AG20443 (cell line): Measurements from ENCODE around the gene KAZN.
A peak's percentile ranks its signal among the peaks of the same experiment; 100 is the strongest.

Experiments used
- DNase-seq: peaks from one replicate; pipeline ENCODE4 v3.0.0; 2012; ENCODE audit warnings: low spot score, mixed read lengths

The KAZN gene

GRCh38 chr1:14827870-14828269 is 229.4 kb downstream of the KAZN start:
- DNase-seq, result no peak

- DNase-seq, result no peak
Measured at GRCh38 chr1:14828665-14829064, 230.2 kb downstream of the KAZN start.

DNA sequence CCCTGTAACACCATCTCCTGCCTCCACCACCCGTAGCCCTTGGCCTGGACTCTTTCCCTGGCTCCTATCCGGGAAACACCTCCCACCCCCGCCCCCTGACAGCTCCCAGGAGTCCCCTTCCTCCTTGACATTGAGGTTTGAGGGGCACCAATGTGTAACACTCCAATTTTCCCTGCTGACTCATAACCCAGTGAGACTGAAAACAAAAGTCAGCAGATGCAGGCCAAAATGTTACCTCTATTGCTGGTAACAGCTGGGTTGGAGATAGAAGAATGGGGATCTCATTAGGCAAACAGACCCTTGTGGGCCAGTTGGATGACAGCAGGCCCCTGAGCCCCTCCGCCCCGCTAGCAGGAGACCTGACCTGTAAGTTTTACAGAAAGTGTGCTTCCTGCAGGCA is 237.2 kb downstream of the KAZN start:
- peak; percentile 41 for DNase-seq

- no peak for DNase-seq
Measured at GRCh38 chr1:14836426-14837140, 238.1 kb downstream of the KAZN start.

DNA sequence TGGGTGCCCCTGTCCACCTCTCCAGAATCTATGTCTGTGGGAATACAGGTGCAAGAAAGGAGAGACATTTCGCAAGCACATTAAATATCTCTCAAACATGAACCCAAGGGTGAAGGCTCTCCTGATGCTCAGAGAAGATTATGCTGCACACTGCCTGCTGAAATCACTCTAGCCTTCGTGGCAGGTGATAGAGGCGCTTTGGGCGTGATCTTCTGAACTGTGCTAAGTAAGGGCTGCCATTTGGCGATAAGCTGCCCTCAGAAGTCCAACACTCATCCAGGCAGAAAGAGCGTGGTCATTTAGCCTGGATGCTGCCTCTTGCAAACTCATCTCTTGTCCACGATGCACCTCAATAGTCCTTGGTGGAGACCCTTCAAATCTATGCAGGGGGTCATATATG is 241.9 kb downstream of the KAZN start:
- no peak for DNase-seq

- no peak for DNase-seq
Measured at GRCh38 chr1:14841456-14841855, 243.0 kb downstream of the KAZN start.

DNA sequence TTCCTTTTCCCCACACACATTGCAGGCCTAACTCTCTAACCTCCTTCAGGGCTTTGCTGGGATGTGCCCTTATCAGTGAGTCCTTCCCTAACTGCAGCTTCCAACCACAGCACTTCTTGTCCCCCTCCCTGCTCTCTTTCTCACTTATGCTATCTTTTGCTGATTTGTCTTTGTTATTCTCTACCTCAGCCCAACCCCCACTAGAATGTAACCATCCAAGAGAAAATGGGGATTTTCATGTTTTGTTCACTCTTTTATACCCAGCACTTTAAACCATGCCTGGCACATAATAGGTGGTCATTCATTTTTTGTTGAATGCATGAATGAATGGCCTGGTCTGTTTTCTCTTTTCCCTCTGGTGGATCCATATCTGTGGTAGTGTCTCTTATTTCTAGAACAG is 243.5 kb downstream of the KAZN start:
- no peak for DNase-seq

- no peak for DNase-seq
Measured at GRCh38 chr1:14842361-14842760, 243.9 kb downstream of the KAZN start.

- no peak for DNase-seq
Measured at GRCh38 chr1:14842891-14843290, 244.4 kb downstream of the KAZN start.

DNA sequence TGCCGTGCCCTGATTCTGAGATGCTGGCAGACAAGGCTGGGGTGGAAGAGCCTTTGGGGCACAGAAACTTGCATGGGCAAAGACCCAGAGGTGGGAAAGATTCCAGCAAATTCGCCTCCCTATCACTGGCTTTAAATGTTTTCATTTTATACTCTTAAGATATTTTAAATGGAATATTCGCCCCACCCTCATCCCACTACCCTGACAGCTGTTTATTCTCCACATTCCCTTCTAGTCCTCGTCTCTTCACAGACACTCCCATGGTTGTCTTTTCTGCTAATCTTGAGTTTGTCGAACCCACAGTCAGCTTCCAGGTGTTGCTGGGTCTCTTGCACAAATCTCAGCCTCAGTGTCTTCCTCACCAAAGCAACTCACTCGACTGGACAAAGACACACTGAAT is 245.0 kb downstream of the KAZN start:
- no peak for DNase-seq

GRCh38 chr1:14844356-14844755 is 245.9 kb downstream of the KAZN start:
- DNase-seq, result no peak

GRCh38 chr1:14844923-14845617 is 246.6 kb downstream of the KAZN start:
- DNase-seq, result no peak

- no peak for DNase-seq
Measured at GRCh38 chr1:14845851-14846250, 247.4 kb downstream of the KAZN start.

GRCh38 chr1:14846688-14847087 is 248.2 kb downstream of the KAZN start:
- no peak for DNase-seq

DNA sequence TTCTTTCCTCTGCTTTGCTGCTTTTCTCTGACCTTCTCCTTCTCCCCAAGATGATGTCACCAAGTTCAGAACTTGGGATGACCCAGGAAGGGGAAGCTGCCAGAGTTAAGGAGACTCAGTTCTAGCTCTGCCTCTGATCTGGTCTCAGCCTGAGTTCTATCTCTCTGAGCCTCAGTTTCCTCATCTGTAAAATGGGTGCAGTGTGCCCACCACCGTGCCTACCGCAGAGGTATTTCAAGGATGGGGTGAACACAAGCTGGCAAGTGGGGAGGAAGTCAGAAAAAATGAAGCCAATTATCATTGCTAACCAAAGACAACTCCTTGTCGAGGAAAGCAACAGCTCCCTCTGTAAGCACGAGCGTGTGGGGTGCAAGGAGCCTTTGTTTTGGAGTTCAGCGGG is 249.7 kb downstream of the KAZN start:
- no peak for DNase-seq

DNA sequence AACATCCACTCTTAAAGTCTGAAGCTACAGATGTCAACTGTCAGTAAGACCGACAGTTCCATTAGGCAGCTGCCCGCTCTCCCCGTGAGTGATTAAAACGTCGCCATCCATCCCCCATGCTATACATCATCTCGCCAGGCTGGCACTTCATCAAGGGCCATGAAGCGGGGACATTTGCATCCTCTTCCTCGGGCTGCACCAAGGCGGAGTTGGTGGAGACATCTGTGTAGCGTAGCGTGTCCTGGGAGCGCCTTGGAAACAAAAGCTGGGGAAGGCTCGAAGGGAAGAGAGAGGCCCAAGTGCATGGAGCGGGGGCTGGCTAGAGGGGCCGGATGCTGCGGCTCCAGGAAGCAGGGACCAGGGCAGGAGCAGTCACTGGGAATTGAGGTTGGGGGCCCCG is 250.1 kb downstream of the KAZN start:
- DNase-seq, result no peak

DNA sequence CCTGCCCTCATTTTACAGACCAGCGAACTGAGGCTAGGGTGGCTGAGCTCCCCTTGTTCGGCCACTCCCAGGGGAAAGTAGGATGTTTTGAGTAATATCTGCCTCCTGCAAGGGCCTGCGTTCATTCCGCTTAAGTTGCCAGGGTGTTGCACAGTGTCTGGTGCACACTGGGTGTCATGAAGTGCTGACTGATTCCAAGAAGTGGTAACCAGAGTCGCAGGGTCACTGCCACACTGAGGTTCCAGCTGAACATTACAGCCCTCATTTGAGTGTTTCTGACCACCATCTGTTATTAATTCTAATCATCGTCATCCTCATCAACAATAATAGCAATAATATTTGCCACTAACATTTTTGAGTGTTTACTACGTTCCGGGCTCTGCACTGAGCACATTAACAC is 250.6 kb downstream of the KAZN start:
- DNase-seq, result peak; percentile 42

- DNase-seq, result no peak
Measured at GRCh38 chr1:14850563-14850962, 252.1 kb downstream of the KAZN start.

- DNase-seq, result no peak
Measured at GRCh38 chr1:14851760-14852159, 253.3 kb downstream of the KAZN start.

GRCh38 chr1:14852291-14852690 is 253.8 kb downstream of the KAZN start:
- DNase-seq, result no peak

- DNase-seq, result no peak
Measured at GRCh38 chr1:14853518-14853917, 255.0 kb downstream of the KAZN start.

- DNase-seq, result peak; percentile 49
Measured at GRCh38 chr1:14855268-14855667, 256.8 kb downstream of the KAZN start.

DNA sequence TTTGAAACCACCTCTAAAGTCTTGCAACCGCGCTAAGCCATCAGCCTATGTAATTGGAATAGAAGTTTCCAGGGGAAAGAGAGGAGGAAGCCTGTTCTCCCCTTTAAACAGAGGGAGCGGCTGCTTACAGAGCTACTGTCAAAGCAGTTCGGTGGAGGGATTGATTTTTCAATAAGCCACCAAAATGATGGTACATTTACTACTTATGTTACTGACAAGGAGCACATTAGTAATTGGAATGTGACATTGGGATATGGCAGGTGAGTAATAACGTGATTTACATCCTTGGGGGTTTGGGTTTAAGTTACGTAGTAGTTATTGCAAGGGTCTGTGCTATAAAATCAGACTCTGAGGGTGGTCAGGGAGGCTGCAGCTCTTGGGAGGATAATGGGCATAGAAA is 257.3 kb downstream of the KAZN start:
- DNase-seq, result no peak
